CD8-positive, alpha-beta memory T cell (primary cell): ENCODE data around the gene PIBF1. TPM values are rescaled to one million over a fixed set of nuclear protein-coding genes. Genes with fewer than 3 reads are reported as not detected.

Source experiments
- CTCF ChIA-PET: fragments of 350-600 bp; sonication (Branson Sonifier 250); formaldehyde crosslinking; loops from one replicate; lab custom pipeline; 2021; ENCODE audit warnings: antibody characterized with exemption; lab: Charles Lee
- POLR2A ChIA-PET: fragments of 350-600 bp; sonication (Branson Sonifier 250); formaldehyde crosslinking; loops from one replicate; lab custom pipeline; 2021; ENCODE audit warnings: antibody characterized with exemption; lab: Charles Lee
- DNase-seq, 5 donors: peaks; one replicate each; pipeline versions ENCODE4 v3.0.0 to v3.0.0-alpha.2; 2020 to 2022; ENCODE audit warnings: mixed read lengths in 1 of 5
- H3K27ac ChIP-seq: one replicate; pipeline ENCODE4 v1.7.0; 2013; ENCODE audit warnings: low read depth, mild to moderate bottlenecking, low read length, moderate library complexity
- H3K27me3 ChIP-seq: 2 replicates; pipeline ENCODE4 v1.7.0; 2013; ENCODE audit warnings: low read length, mild to moderate bottlenecking; ENCODE audit not compliant: insufficient read depth, poor library complexity, severe bottlenecking
- H3K36me3 ChIP-seq: 2 replicates; pipeline ENCODE4 v1.7.0; 2013; ENCODE audit warnings: mild to moderate bottlenecking, low read length, moderate library complexity; ENCODE audit not compliant: insufficient read depth
- H3K4me1 ChIP-seq: 2 replicates; pipeline ENCODE4 v1.7.0; 2013; ENCODE audit warnings: mild to moderate bottlenecking, low read length, moderate library complexity; ENCODE audit not compliant: insufficient read depth
- H3K4me3 ChIP-seq: 2 replicates; pipeline ENCODE4 v1.7.0; 2013; ENCODE audit warnings: mild to moderate bottlenecking, low read length
- H3K9me3 ChIP-seq: 2 replicates; pipeline ENCODE4 v1.7.0; 2013; ENCODE audit warnings: mild to moderate bottlenecking, low read length
- H3K27ac Mint-ChIP-seq, 8 donors: one replicate each; pipeline ENCODE4 v1.8.0; 2020 to 2021; ENCODE audit warnings: mixed read lengths in 8 of 8, mild to moderate bottlenecking in 6 of 8, inconsistent platforms in 3 of 8, moderate library complexity in 3 of 8
- H3K27me3 Mint-ChIP-seq, 2 donors: one replicate each; pipeline ENCODE4 v1.8.0; 2020 to 2021; ENCODE audit warnings: mixed read lengths in 2 of 2, mild to moderate bottlenecking in 1 of 2, moderate library complexity in 1 of 2
- H3K36me3 Mint-ChIP-seq, 3 donors: one replicate each; pipeline ENCODE4 v1.8.0; 2020 to 2021; ENCODE audit warnings: mixed read lengths in 3 of 3, inconsistent platforms in 1 of 3, mild to moderate bottlenecking in 1 of 3
- H3K4me1 Mint-ChIP-seq, 3 donors: one replicate each; pipeline ENCODE4 v1.8.0; 2020 to 2021; ENCODE audit warnings: mixed read lengths in 3 of 3, inconsistent platforms in 1 of 3, mild to moderate bottlenecking in 1 of 3
- H3K4me3 Mint-ChIP-seq, 7 donors: one replicate each; pipeline ENCODE4 v1.8.0; 2020 to 2021; ENCODE audit warnings: mixed read lengths in 7 of 7, mild to moderate bottlenecking in 6 of 7, moderate library complexity in 4 of 7, inconsistent platforms in 2 of 7
- H3K9me3 Mint-ChIP-seq, 5 donors: one replicate each; pipeline ENCODE4 v1.8.0; 2020 to 2022; ENCODE audit warnings: mixed read lengths in 5 of 5, mild to moderate bottlenecking in 3 of 5, moderate library complexity in 2 of 5, inconsistent platforms in 1 of 5
- polyA plus RNA-seq: library from polyadenylated mRNA; unstranded; fragments of 300-500 nt; fragmentation: Illumina TruSeq; gene quantifications from one replicate; pipeline ENCODE4 v1.2.3, GENCODE V29; 2021
- total RNA-seq, 2 experiments: library from RNA; stranded (reverse); gene quantifications; one replicate each; pipeline ENCODE4 v1.2.3, GENCODE V29; 2021

The PIBF1 gene, protein sequence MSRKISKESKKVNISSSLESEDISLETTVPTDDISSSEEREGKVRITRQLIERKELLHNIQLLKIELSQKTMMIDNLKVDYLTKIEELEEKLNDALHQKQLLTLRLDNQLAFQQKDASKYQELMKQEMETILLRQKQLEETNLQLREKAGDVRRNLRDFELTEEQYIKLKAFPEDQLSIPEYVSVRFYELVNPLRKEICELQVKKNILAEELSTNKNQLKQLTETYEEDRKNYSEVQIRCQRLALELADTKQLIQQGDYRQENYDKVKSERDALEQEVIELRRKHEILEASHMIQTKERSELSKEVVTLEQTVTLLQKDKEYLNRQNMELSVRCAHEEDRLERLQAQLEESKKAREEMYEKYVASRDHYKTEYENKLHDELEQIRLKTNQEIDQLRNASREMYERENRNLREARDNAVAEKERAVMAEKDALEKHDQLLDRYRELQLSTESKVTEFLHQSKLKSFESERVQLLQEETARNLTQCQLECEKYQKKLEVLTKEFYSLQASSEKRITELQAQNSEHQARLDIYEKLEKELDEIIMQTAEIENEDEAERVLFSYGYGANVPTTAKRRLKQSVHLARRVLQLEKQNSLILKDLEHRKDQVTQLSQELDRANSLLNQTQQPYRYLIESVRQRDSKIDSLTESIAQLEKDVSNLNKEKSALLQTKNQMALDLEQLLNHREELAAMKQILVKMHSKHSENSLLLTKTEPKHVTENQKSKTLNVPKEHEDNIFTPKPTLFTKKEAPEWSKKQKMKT
- total RNA-seq (10 to 100 TPM; 20.2 to 21.7 TPM), polyA plus RNA-seq (17.7 TPM)

GRCh38 chr13:72781451-72782439 is at the start of gene PIBF1, which contains the start of gene DIS3:
Gene PIBF1 (plus strand): TSS chr13:72782133. CDS start chr13:72783470, 1,337 bp downstream.
Gene DIS3 (minus strand): TSS chr13:72781900. CDS start chr13:72781832, 68 bp downstream.
- peak within 1 kb of the TSS; percentile 89 for H3K4me3 ChIP-seq
- Mint-ChIP-seq H3K27ac (peak within 1 kb of the TSS; percentile 79 to 100 (median 98)), H3K4me3 (peak within 1 kb of the TSS; percentile 91 to 100 (median 99)), H3K9me3 (no peaks in the 10 kb centered on the region), H3K36me3 (peaks cover 6 to 55% (median 11%) of the 10 kb centered on the region in 3 donors), H3K27me3 (peaks cover 0 to 2% of the 10 kb centered on the region in 2 donors), H3K4me1 (peaks cover 65 to 83% (median 79%) of the 10 kb centered on the region in 3 donors)
- no peaks in the 10 kb centered on the region for H3K27me3 ChIP-seq
- CTCF ChIA-PET = interaction anchor here (1.1 kb wide), 1 partner anchor 54 kb away, joined by 3 read pairs; the partner anchor contains the start of genes BORA and MZT1
- H3K36me3 ChIP-seq = peaks cover 15% of the 10 kb centered on the region
- peak; percentile 94 to 96 (median 95) for DNase-seq
- H3K9me3 ChIP-seq = no peaks in the 10 kb centered on the region
- H3K4me1 ChIP-seq = peaks cover 51% of the 10 kb centered on the region
- POLR2A ChIA-PET = interaction anchor here (0.7 to 1.0 kb wide), 2 partner anchors 54 to 953 kb away, joined by 3 to 4 read pairs; partner anchors contain the start of genes BORA and MZT1
- peak within 1 kb of the TSS; percentile 89 for H3K27ac ChIP-seq

DNA sequence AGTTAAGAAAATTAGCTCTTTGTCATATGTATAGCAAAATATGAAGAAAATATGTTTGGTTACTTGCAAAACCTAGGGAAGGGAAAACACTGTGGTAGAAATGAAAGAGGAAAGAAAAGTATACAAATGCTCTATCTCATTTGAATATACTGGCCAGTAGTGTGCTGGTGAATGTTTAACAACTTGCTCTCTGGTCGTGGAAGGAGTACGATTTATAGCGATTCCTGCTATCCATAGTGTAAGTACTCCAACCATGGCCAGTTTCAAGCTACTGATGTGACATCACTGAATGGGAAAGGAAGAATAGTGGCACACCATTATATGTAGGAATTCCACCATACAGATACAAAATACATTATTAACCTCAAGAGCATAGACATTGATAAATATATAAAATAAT is 44.9 kb upstream of the PIBF1 start:
- Histone ChIP-seq H3K4me3 (no peak overlapping the region), H3K36me3 (peaks cover 5% of the 10 kb centered on the region), H3K27me3 (no peaks in the 10 kb centered on the region), H3K27ac (no peak overlapping the region), H3K4me1 (no peaks in the 10 kb centered on the region), H3K9me3 (no peaks in the 10 kb centered on the region)
- Mint-ChIP-seq H3K9me3 (no peaks in the 10 kb centered on the region), H3K27ac (no peak overlapping the region), H3K4me1 (peaks cover 10 to 39% (median 30%) of the 10 kb centered on the region in 3 donors), H3K27me3 (no peaks in the 10 kb centered on the region), H3K4me3 (no peak overlapping the region), H3K36me3 (peaks cover 8 to 54% (median 30%) of the 10 kb centered on the region in 3 donors)
- ChIA-PET CTCF (no interaction called here), POLR2A (interaction anchor here (0.7 kb wide), 1 partner anchor 14 kb away, joined by 3 read pairs; no protein-coding TSS in a partner anchor)
- no peak for DNase-seq

DNA sequence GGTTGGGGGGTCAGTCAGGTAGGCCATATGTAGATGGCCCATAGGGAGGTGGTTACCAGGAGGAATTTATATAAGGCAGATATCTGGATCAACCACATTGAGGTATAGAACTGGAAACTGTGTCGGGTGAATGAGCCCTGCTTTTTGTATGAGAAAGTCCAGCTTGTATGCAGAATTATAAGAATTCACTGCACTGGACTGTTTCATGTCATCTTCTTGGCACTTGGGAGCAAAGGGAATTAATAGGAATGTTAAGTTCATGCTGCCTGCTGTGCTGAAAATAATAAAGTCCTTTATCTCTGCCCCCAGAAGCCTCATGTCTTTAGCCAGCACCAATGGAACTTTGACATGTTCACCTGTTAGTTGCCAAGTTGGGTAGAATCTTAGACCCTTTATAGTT is 41.9 kb upstream of the PIBF1 start:
- ChIA-PET CTCF (no interaction called here), POLR2A (no interaction called here)
- Histone ChIP-seq H3K27me3 (no peaks in the 10 kb centered on the region), H3K4me3 (no peak overlapping the region), H3K4me1 (no peaks in the 10 kb centered on the region), H3K9me3 (no peaks in the 10 kb centered on the region), H3K27ac (no peak overlapping the region), H3K36me3 (no peaks in the 10 kb centered on the region)
- Mint-ChIP-seq H3K4me1 (peaks cover 12 to 33% (median 16%) of the 10 kb centered on the region in 3 donors), H3K36me3 (peaks cover 4 to 54% (median 26%) of the 10 kb centered on the region in 3 donors), H3K27me3 (no peaks in the 10 kb centered on the region), H3K9me3 (no peaks in the 10 kb centered on the region), H3K27ac (no peak overlapping the region), H3K4me3 (no peak overlapping the region)
- no peak for DNase-seq

DNA sequence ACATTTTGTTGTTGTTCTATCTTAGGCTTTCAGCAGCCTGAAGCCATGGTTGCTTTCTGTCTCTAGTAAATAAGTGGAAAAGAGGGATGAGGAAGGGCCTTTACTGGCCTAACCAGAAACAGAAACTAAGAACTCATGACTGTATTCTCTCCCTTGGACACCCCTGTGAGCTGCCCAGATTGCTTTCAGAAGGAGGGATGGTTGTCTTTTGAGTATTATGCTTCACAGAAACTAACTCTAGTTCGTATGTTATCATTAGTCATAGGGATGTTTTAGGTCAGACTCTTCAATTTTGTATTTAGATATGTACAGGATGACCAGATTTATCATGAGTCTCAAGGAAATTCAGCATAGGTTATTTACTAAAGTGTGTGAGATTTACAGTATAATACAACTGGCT is 36.7 kb upstream of the PIBF1 start:
- Mint-ChIP-seq H3K27me3 (no peaks in the 10 kb centered on the region), H3K4me3 (no peak overlapping the region), H3K4me1 (peaks cover 15 to 44% (median 39%) of the 10 kb centered on the region in 3 donors), H3K36me3 (peaks cover 8 to 65% (median 25%) of the 10 kb centered on the region in 3 donors), H3K27ac (peak overlapping the region in 6 of 8 donors; percentile 7 to 70 (median 38)), H3K9me3 (no peaks in the 10 kb centered on the region)
- H3K9me3 ChIP-seq = no peaks in the 10 kb centered on the region
- ChIA-PET POLR2A (interaction anchor here (0.7 kb wide), 1 partner anchor 1144 kb away, joined by 3 read pairs; no protein-coding TSS in a partner anchor), CTCF (interaction anchor here (1.6 kb wide), 1 partner anchor 17 kb away, joined by 3 read pairs; the partner anchor contains the start of gene BORA)
- no peak overlapping the region for H3K27ac ChIP-seq
- no peak for DNase-seq
- peaks cover 5% of the 10 kb centered on the region for H3K36me3 ChIP-seq
- no peak overlapping the region for H3K4me3 ChIP-seq
- no peaks in the 10 kb centered on the region for H3K27me3 ChIP-seq
- H3K4me1 ChIP-seq = no peaks in the 10 kb centered on the region

DNA sequence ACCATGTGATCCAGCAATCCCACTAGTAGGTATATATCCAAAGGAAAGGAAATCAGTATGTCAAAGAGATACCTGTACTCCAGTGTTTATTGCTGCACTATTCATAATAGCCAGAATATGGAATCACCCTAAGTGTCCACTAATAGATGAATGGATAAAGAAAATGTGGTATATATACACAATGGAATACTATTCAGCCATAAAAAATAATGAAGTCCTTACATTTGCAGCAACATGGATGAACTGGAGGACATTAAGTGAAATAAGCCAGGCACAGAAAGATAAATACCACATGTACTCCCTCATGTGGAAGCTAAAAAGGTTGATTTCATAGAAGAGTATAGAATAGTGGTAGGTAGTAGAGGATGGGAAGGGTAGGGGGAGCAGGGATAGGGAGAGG is 30.7 kb upstream of the PIBF1 start:
- no peaks in the 10 kb centered on the region for H3K27me3 ChIP-seq
- Mint-ChIP-seq H3K27me3 (no peaks in the 10 kb centered on the region), H3K27ac (peak overlapping the region in 2 of 8 donors; percentile 7 to 17), H3K4me1 (peaks cover 14 to 46% (median 40%) of the 10 kb centered on the region in 3 donors), H3K4me3 (no peak overlapping the region), H3K36me3 (peaks cover 21 to 82% (median 25%) of the 10 kb centered on the region in 3 donors), H3K9me3 (no peaks in the 10 kb centered on the region)
- no peak overlapping the region for H3K4me3 ChIP-seq
- CTCF ChIA-PET = no interaction called here
- no peaks in the 10 kb centered on the region for H3K9me3 ChIP-seq
- H3K36me3 ChIP-seq = peaks cover 5% of the 10 kb centered on the region
- no peak overlapping the region for H3K27ac ChIP-seq
- H3K4me1 ChIP-seq = no peaks in the 10 kb centered on the region
- POLR2A ChIA-PET = interaction anchor here (0.5 kb wide), 1 partner anchor 14 kb away, joined by 3 read pairs; no protein-coding TSS in a partner anchor
- no peak for DNase-seq

GRCh38 chr13:72754111-72754510 is 27.8 kb upstream of the PIBF1 start:
- H3K27me3 Mint-ChIP-seq = no peaks in the 10 kb centered on the region
- Histone ChIP-seq H3K27ac (no peak overlapping the region), H3K4me1 (no peaks in the 10 kb centered on the region), H3K36me3 (peaks cover 7% of the 10 kb centered on the region), H3K9me3 (no peaks in the 10 kb centered on the region), H3K27me3 (no peaks in the 10 kb centered on the region), H3K4me3 (no peak overlapping the region)
- peaks cover 12 to 28% (median 28%) of the 10 kb centered on the region in 3 donors for H3K4me1 Mint-ChIP-seq
- POLR2A ChIA-PET = no interaction called here
- H3K9me3 Mint-ChIP-seq = no peaks in the 10 kb centered on the region
- peaks cover 17 to 80% (median 21%) of the 10 kb centered on the region in 3 donors for H3K36me3 Mint-ChIP-seq
- CTCF ChIA-PET = no interaction called here
- peak overlapping the region in 1 of 8 donors; percentile 32 for H3K27ac Mint-ChIP-seq
- no peak for DNase-seq
- H3K4me3 Mint-ChIP-seq = no peak overlapping the region
